Measurements from ENCODE around the gene TMEM184A. TPM values are rescaled to one million over a fixed set of nuclear protein-coding genes. Genes with fewer than 3 reads are reported as not detected.
A peak's percentile ranks its signal among the peaks of the same experiment; 100 is the strongest.

The TMEM184A gene
- total and polyA plus RNA-seq, 2 of the 13 experiments (the other 11 are each of a cell fraction or from before 2014, with no cell fraction given) = 9.5 to 20.4 TPM

- no peak for TF ChIP-seq HOXA9 (CRISPR knock-in tag; IDR thresholded peaks at IDR 0.05; ENCODE audit: borderline replicate concordance)
- no peak for TF ChIP-seq SRSF9 (IDR thresholded peaks at IDR 0.05; ENCODE audit: borderline replicate concordance, insufficient read depth, low read depth, low read length, poor library complexity, severe bottlenecking)
- peak; percentile 16; the same call in 1 of the 2 replicates for TF ChIP-seq TFDP1 (CRISPR knock-in tag; IDR thresholded peaks at IDR 0.05; ENCODE audit: borderline replicate concordance)
- TF ChIP-seq ZNF746 (CRISPR knock-in tag; IDR thresholded peaks at IDR 0.05) = peak; percentile 82
- no peak for TF ChIP-seq ZNF333 (CRISPR knock-in tag; IDR thresholded peaks at IDR 0.05; ENCODE audit: borderline replicate concordance)
- peak; percentile 72 for TF ChIP-seq HNF4A (CRISPR knock-in tag; IDR thresholded peaks at IDR 0.05)
- 0 out of 2 replicates have a peak, but pooled peaks have one; percentile 35 for TF ChIP-seq POGK (CRISPR knock-in tag; conservative IDR thresholded peaks at IDR 0.05)
- no peak for TF ChIP-seq ZNF280B (CRISPR knock-in tag; IDR thresholded peaks at IDR 0.05; ENCODE audit: borderline replicate concordance)
- TF ChIP-seq IKZF1 (IDR thresholded peaks at IDR 0.05) = no peak
- TF ChIP-seq JUNB (CRISPR knock-in tag; IDR thresholded peaks at IDR 0.05; ENCODE audit: borderline replicate concordance) = peak; percentile 82
- no peak for TF ChIP-seq PITX1 (CRISPR knock-in tag; IDR thresholded peaks at IDR 0.05)
- no peak for TF ChIP-seq GLI4 (CRISPR knock-in tag; IDR thresholded peaks at IDR 0.05; ENCODE audit: borderline replicate concordance)
- no peak for TF ChIP-seq ZNF674 (CRISPR knock-in tag; IDR thresholded peaks at IDR 0.05; ENCODE audit: low read depth)
- TF ChIP-seq ZNF274 (CRISPR knock-in tag; IDR thresholded peaks at IDR 0.05) = no peak
- no peak for TF ChIP-seq ZNF335 (CRISPR knock-in tag; IDR thresholded peaks at IDR 0.05)
- TF ChIP-seq SIN3B (IDR thresholded peaks at IDR 0.05; ENCODE audit: low read length) = no peak
- no peak for TF ChIP-seq PRPF4 (IDR thresholded peaks at IDR 0.05; ENCODE audit: low read depth, low read length, poor library complexity, severe bottlenecking)
- TF ChIP-seq AHDC1 (CRISPR knock-in tag; IDR thresholded peaks at IDR 0.05; ENCODE audit: borderline replicate concordance) = peak; percentile 57; the same call in 1 of the 2 replicates
- TF ChIP-seq ZNF501 (CRISPR knock-in tag; IDR thresholded peaks at IDR 0.05) = peak; percentile 69
Observed at GRCh38 chr7:1532456-1533254, 23.4 kb downstream of the TMEM184A start (continued).

Measured in HepG2 (cell line).